ENCODE measurements around the gene SH3GL1. TPM values are rescaled to one million over a fixed set of nuclear protein-coding genes. Genes with fewer than 3 reads are reported as not detected.
A peak's percentile ranks its signal among the peaks of the same experiment; 100 is the strongest.

SH3GL1 gene
- total and polyA plus RNA-seq, 2 of the 4 experiments (the other 2 are of a cell fraction) = 28.1 to 138 TPM

GRCh38 chr19:4362101-4362828 lies 38.1 kb downstream of the SH3GL1 start:
- H3K4me1 ChIP-seq (ENCODE audit: control insufficient read depth, insufficient read depth, low read length) = peaks cover 10% of the 10 kb centered on the region; the same call in 1 of the 2 replicates
- peak overlapping the region; percentile 91 for H2AK9ac ChIP-seq (replicated peaks; ENCODE audit: low read depth, low read length, poor library complexity)
- H3K56ac ChIP-seq (ENCODE audit: extremely low read depth, insufficient read depth, low read length) = no peak overlapping the region
- in situ Hi-C loops (cut with MboI; ENCODE audit: low sequenced_read_pairs) (no loop called here), intact Hi-C loops (cut with micrococcal nuclease) (no loop called here), dilution Hi-C loops (cut with HindIII; ENCODE audit: low sequenced_read_pairs, unreplicated experiment) (no loop called here)
- CTCF ChIA-PET = interaction anchor here (1.1 kb wide), 1 partner anchor 185 kb away, joined by 5 read pairs; no protein-coding TSS in a partner anchor
- POLR2A ChIA-PET (ENCODE audit: unreplicated experiment) = no interaction called here
- no peak overlapping the region for H2BK20ac ChIP-seq (ENCODE audit: low read depth, low read length)
- WGBS, 2 experiments (ENCODE audit: extremely low coverage in 2 of 2, insufficient read length in 1 of 2) = 76% methylated on average over 16 of the region's 32 CpGs; no CpG with 5 or more reads in 1 of the 2 experiments
- H2AFZ ChIP-seq (replicated peaks; ENCODE audit: low read length, poor library complexity) = peak overlapping the region; percentile 51
- peaks cover 14% of the 10 kb centered on the region for H4K20me1 ChIP-seq (ENCODE audit: insufficient read depth, low read length)
- H2AK5ac ChIP-seq (ENCODE audit: low read depth, low read length) = no peak overlapping the region
- H3K9ac ChIP-seq (ENCODE audit: low read depth, low read length) = no peak overlapping the region
- H3K18ac ChIP-seq (ENCODE audit: low read depth, low read length) = no peak overlapping the region
- H4K91ac ChIP-seq (ENCODE audit: insufficient read depth, low read depth, low read length) = no peak overlapping the region
- no peak for DNase-seq
- H3K27me3 ChIP-seq (ENCODE audit: control insufficient read depth, insufficient read depth, low read length) = no peaks in the 10 kb centered on the region
- no peak overlapping the region for H3K27ac ChIP-seq (ENCODE audit: insufficient read depth, low read length)
- H2BK120ac ChIP-seq (ENCODE audit: low read depth, low read length) = no peak overlapping the region
- no peaks in the 10 kb centered on the region for H3K9me3 ChIP-seq (ENCODE audit: control insufficient read depth, insufficient read depth, low read length)
- H2BK15ac ChIP-seq (ENCODE audit: low read depth, low read length) = no peak overlapping the region
- H4K5ac ChIP-seq (ENCODE audit: low read depth, low read length) = no peak overlapping the region
- no peak for TF ChIP-seq USF2 (IDR thresholded peaks at IDR 0.05; ENCODE audit: low read depth, low read length)
- TF ChIP-seq MAFK (IDR thresholded peaks at IDR 0.05; ENCODE audit: low read depth, low read length) = no peak
- TF ChIP-seq RCOR1 (IDR thresholded peaks at IDR 0.05; ENCODE audit: insufficient replicate concordance, low read length) = no peak
- TF ChIP-seq POLR2A (IDR thresholded peaks at IDR 0.05; ENCODE audit: low read depth, low read length) = no peak
- no peak for TF ChIP-seq SMC3 (IDR thresholded peaks at IDR 0.05; ENCODE audit: low read depth, low read length)
- no peak for TF ChIP-seq FOS (IDR thresholded peaks at IDR 0.05; ENCODE audit: low read depth, low read length)
- TF ChIP-seq CEBPB (IDR thresholded peaks at IDR 0.05; ENCODE audit: low read depth, low read length) = no peak
- no peak for TF ChIP-seq BHLHE40 (IDR thresholded peaks at IDR 0.05; ENCODE audit: low read depth, low read length)
- no peak for TF ChIP-seq CTCF (conservative IDR thresholded peaks at IDR 0.05; ENCODE audit: low read depth, low read length)
- no peak for TF ChIP-seq RFX5 (IDR thresholded peaks at IDR 0.05; ENCODE audit: low read depth, low read length)
- no TSS peak for BruUV-seq (replicated peaks)
- no peak overlapping the region for H3K4ac ChIP-seq (ENCODE audit: low read depth, low read length)
- peaks cover 8 to 36% of the 10 kb centered on the region in 2 experiments for H3K79me1 ChIP-seq (ENCODE audit: low read depth in 1 of 2, low read length in 2 of 2)
- no peak overlapping the region for H4K8ac ChIP-seq (ENCODE audit: low read depth in 2 of 2, low read length in 2 of 2)
- H3K9me1 ChIP-seq (ENCODE audit: insufficient read depth, low read length) = no peaks in the 10 kb centered on the region
- no peak overlapping the region for H3K4me3 ChIP-seq (ENCODE audit: insufficient read depth, low read depth, low read length)
- H3K14ac ChIP-seq (replicated peaks; ENCODE audit: low read depth, low read length) = no peak overlapping the region
- no peak overlapping the region for H2BK5ac ChIP-seq (ENCODE audit: low read depth, low read length, poor library complexity, severe bottlenecking)
- ATAC-seq (ENCODE audit: low read depth) = no peak
- H3K4me2 ChIP-seq (ENCODE audit: low read depth, low read length) = no peak overlapping the region
- H3K23ac ChIP-seq (ENCODE audit: low read depth, low read length) = no peak overlapping the region
- peaks cover 64% of the 10 kb centered on the region for H3K36me3 ChIP-seq (ENCODE audit: control insufficient read depth, insufficient read depth, low read length)

All from IMR-90 (cell line).